Bronchial epithelial cell (primary cell): ENCODE results near the gene PAF1. TPM values are rescaled to one million over a fixed set of nuclear protein-coding genes. Genes with fewer than 3 reads are reported as not detected.
A peak's percentile ranks its signal among the peaks of the same experiment; 100 is the strongest.
"Not testable (repeated sequence)": the region's sequence is repeated elsewhere in the genome, so short reads cannot be mapped to it uniquely, and the experiment has no call there.

Source experiments
- DNase-seq: peaks from one replicate; pipeline ENCODE4 v3.0.0-alpha.2; 2010; ENCODE audit warnings: low read depth
- FAIRE-seq: peaks from 2 replicates; lab custom pipeline; 2011; peaks lifted over from hg19 to GRCh38; lab: Jason Lieb, UNC
- H3K27me3 ChIP-seq: 2 replicates; pipeline ENCODE4 v1.5.1; 2011; ENCODE audit warnings: low read length; ENCODE audit not compliant: control insufficient read depth, insufficient read depth
- H3K36me3 ChIP-seq: 2 replicates; pipeline ENCODE4 v1.5.1; 2011; ENCODE audit warnings: low read length; ENCODE audit not compliant: control insufficient read depth, insufficient read depth
- H3K4me3 ChIP-seq: 2 replicates; pipeline ENCODE4 v1.5.1; 2011; ENCODE audit warnings: mild to moderate bottlenecking, low read depth, low read length, control low read depth
- CTCF ChIP-seq: IDR thresholded peaks from 2 replicates; pipeline ENCODE4 v1.5.1; 2011; ENCODE audit warnings: mild to moderate bottlenecking, moderate library complexity, low read length, control low read depth, inconsistent platforms; ENCODE audit not compliant: insufficient read depth, severe bottlenecking
- total RNA-seq: library from RNA; depleted of rRNA; stranded (reverse); fragments of >200 nt; gene quantifications from 2 replicates; pipeline ENCODE4 v1.2.1, GENCODE V29; 2014

Gene PAF1
- total RNA-seq, 1 donor from 2014 or later = 31.6 TPM

- H3K27me3 ChIP-seq = no peaks in the 10 kb centered on the region
- FAIRE-seq (peak; percentile 13), DNase-seq (no peak)
- TF ChIP-seq CTCF = no peak
- H3K4me3 ChIP-seq = peak overlapping the region; percentile 75
- peaks cover 2% of the 10 kb centered on the region for H3K36me3 ChIP-seq
These were observed 49.7 kb downstream of the PAF1 start for GRCh38 chr19:39341129-39341718.

- H3K27me3 ChIP-seq, H3K36me3 ChIP-seq, DNase-seq, H3K4me3 ChIP-seq, FAIRE-seq: not testable (repeated sequence)
These were observed 50.8 kb downstream of the PAF1 start for GRCh38 chr19:39340156-39340555.

DNA sequence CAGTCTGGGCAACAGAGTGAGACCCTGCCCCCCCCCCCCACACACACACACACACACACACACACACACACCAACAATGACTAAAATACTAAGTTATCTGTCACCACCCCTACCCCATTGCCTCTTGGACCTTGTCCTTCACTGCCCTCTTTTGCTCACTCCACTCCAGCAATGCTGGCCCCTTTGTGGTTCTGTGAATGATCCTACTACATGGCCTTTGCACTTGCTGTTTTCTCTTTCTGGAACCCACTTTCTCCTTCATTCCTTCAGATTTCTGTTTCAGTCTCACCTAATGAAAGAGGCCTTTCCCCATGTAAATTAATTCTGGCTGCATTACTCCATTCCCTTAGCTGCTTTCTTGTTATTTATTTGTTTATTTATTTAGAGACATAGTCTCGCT is 51.2 kb downstream of the PAF1 start:
- H3K4me3 ChIP-seq = no peak overlapping the region
- H3K27me3 ChIP-seq = no peaks in the 10 kb centered on the region
- FAIRE-seq (no peak), DNase-seq (no peak)
- no peaks in the 10 kb centered on the region for H3K36me3 ChIP-seq
- TF ChIP-seq CTCF = no peak

GRCh38 chr19:39336483-39336882 is 54.4 kb downstream of the PAF1 start:
- DNase-seq (no peak), FAIRE-seq (no peak)
- H3K27me3 ChIP-seq = no peaks in the 10 kb centered on the region
- no peaks in the 10 kb centered on the region for H3K36me3 ChIP-seq
- no peak for TF ChIP-seq CTCF
- no peak overlapping the region for H3K4me3 ChIP-seq

Other genes with a start within 250 kb of the PAF1 start
- gene NCCRP1, start 194.1 kb downstream of the PAF1 start, total RNA-seq = 9.5 and 22.4 TPM in 2 replicates
- gene SYCN, start 186.8 kb downstream of the PAF1 start, total RNA-seq = not detected in 2 replicates
- not detected in 2 replicates for gene IFNL3, start 146.1 kb downstream of the PAF1 start, total RNA-seq
- not detected in 2 replicates for gene IFNL4, start 142.2 kb downstream of the PAF1 start, total RNA-seq
- not detected in 2 replicates for gene IFNL2, start 122.7 kb downstream of the PAF1 start, total RNA-seq
- not detected in 2 replicates for gene IFNL1, start 94.7 kb downstream of the PAF1 start, total RNA-seq
- gene LRFN1, start 70.2 kb downstream of the PAF1 start, total RNA-seq = under 0.01 TPM in 2 replicates
- gene GMFG, start 55.1 kb downstream of the PAF1 start, total RNA-seq = not detected in 2 replicates
- gene SAMD4B, start 48.7 kb downstream of the PAF1 start, total RNA-seq = 19.2 and 38.7 TPM in 2 replicates
- gene MED29, start 272 bp upstream of the PAF1 start, total RNA-seq = 6.8 and 7.7 TPM in 2 replicates
- 3.4 and 5.0 TPM in 2 replicates for gene ZFP36, start 15.7 kb upstream of the PAF1 start, total RNA-seq
- gene PLEKHG2, start 21.6 kb upstream of the PAF1 start, total RNA-seq = 3.3 and 5.3 TPM in 2 replicates
- 75.3 and 94.3 TPM in 2 replicates for gene RPS16, start 44.8 kb upstream of the PAF1 start, total RNA-seq
- gene SUPT5H, start 54.5 kb upstream of the PAF1 start, total RNA-seq = 41.9 and 48.1 TPM in 2 replicates
- gene TIMM50, start 89.7 kb upstream of the PAF1 start, total RNA-seq = 84.2 and 99.5 TPM in 2 replicates
- gene DLL3, start 107.8 kb upstream of the PAF1 start, total RNA-seq = 0.26 TPM in 1 of 2 replicates, not detected in the other
- gene SELENOV, start 124.0 kb upstream of the PAF1 start, total RNA-seq = not detected in 2 replicates
- gene EID2B, start 141.7 kb upstream of the PAF1 start, total RNA-seq = 0.79 and 1.7 TPM in 2 replicates
- gene EID2, start 149.1 kb upstream of the PAF1 start, total RNA-seq = 6.8 and 8.1 TPM in 2 replicates
- not detected in 2 replicates for gene LGALS13, start 211.4 kb upstream of the PAF1 start, total RNA-seq